HuH-7.5 (cell line): ENCODE data around the gene EIF3B.
"Not testable (repeated sequence)": the region's sequence is repeated elsewhere in the genome, so short reads cannot be mapped to it uniquely, and the experiment has no call there.

Experiments
- DNase-seq: peaks from one replicate; pipeline ENCODE4 v3.0.0; 2011; ENCODE audit warnings: low spot score

The EIF3B gene

GRCh38 chr7:2377492-2377891 is 22.9 kb downstream of the EIF3B start:
- not testable (repeated sequence) for DNase-seq

GRCh38 chr7:2378125-2378524 is 23.5 kb downstream of the EIF3B start:
- not testable (repeated sequence) for DNase-seq

DNA sequence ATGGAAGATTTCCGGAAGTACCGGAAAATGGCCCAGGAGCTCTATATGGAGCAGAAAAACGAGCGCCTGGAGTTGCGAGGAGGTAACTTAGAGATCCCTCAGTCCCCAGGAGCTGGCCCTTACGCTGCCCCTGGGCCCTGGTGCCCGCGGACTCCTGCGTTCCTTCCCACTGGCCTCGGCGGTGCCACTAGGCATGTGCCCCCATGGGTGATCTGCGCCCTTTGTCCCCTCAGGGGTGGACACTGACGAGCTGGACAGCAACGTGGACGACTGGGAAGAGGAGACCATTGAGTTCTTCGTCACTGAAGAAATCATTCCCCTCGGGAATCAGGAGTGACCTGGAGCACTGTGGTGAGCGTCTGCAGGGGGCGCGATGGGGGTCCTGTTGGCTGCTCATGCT is 24.5 kb downstream of the EIF3B start:
- DNase-seq = no peak

DNA sequence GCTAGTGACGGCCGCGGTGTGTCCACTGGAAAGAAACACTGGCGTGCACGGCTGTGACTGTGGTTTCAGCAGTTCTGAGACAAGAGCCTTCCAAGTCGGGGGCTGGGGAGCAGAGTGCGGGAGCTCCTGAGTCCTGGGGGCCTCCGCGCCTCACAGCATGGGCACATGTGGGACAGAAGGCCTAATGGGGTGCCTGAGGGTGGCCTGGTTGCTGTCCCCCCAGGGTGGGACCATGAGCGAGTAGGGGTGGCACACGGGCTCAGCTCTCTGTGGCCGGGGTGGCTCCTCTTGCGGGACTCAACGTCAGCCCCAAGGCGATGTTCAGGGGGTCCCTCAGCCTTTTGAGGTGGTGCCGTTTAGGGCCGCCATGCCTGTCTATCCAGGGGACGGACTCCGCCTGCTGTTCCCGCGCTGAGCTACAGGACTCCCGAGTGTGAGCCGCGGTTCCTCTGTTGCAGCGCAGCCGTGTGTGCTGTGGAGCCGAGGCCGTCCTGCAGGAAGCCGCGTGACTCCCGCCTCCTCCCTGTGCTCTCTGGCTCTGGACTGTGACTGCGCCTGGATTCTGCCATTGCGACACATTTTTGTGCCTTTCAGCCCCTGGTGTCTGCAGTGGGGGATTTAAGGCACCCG is 25.3 kb downstream of the EIF3B start:
- no peak for DNase-seq

- DNase-seq = no peak
These were observed 25.8 kb downstream of the EIF3B start for GRCh38 chr7:2380461-2380860.

- no peak for DNase-seq
These were observed 26.6 kb downstream of the EIF3B start for GRCh38 chr7:2381227-2381626.

GRCh38 chr7:2381881-2382509 is 27.4 kb downstream of the EIF3B start:
- no peak for DNase-seq

GRCh38 chr7:2383543-2384274 is 29.1 kb downstream of the EIF3B start:
- DNase-seq = no peak

DNA sequence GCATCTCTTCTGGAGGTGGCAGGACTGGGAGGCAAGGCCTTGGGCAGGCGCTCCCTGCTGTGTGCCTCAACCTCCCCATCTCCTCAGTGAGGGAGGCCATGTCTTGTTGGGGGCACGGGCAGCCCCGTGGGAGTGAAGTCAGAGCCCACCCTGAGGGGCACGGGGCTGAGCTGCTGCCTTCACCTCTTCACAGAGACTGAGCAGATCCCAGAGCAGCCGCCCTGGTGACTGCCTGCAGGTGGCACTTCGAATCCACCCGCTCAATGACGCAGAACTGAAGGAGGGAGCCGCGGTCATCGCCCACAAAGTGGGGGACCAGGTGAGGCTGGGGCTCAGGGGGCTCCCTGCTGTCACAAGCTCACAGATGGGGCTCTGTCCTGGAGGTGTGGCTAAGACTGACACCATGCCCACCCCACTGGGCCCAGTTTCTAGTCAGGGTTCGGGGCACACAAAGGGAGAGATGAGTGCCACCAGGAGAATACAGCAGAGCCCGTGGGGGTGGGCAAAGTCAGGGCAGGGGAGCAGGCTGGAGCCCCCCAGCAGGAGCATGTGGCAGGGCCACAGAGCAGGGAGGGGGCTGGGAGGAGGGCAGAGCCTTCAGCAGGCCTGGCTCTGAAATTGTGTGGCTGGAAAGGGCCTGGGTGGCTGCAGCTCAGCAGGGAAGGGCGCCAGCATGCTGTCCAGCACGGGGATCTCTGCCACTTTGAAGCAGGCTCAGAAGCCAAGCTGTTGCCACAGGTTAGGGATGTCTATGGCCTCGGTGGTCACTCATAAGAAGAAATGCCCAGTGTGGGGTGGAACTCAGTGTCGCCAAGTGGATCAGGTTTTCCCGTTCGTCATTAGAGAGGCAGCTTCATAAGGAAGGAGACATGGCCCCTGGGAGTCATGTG is 30.0 kb downstream of the EIF3B start:
- no peak for DNase-seq

DNA sequence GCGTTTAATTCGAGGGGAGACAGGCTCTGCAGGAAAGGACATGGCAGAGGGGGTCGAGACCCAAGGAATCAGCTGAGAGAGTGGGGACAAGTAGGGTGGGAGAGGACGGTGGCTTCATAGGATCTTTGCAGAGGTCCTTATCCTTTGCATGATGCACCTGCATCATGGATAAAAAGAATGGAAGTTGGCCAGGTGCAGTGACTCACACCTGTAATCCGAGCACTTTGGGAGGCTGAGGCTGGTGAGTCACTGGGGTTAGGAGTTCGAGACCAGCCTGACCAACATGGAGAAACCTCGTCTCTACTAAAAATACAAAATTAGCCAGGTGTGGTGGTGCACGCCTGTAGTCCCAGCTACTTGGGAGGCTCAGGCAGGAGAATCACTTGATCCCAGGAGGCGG is 31.5 kb downstream of the EIF3B start:
- not testable (repeated sequence) for DNase-seq

DNA sequence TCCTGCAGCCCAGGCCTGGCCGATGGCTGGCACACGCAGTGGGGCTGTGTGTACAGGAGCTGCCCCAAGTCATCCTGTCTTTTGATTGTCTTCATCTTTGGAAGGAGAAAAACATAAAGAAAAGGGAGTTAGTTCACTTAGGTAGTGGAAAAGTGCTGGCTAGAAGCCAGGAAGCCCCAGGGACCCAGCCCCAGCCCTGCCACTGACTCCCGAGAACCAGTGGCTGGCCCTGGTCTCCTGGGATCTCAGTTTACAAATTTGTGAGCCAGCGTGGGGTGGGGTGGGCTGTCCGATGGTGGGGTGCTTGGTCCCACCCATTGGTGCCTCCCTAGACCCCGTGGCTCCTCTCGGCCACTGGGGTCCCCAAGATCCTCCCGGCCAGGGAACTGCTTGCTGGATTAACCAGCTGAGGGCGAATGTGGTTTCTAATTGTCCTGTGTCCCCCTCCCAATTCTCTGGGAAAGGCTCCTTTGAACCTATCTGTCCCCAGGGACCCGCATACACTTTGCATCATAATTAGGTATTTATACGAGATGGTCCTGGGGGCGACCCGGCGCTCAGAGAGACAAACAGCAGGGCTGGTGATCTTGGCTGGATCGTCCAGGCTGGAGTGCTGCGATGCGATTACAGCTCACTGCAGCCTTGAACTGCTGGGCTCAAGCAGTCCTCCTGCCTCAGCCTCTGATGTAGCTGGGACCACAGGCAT is 32.5 kb downstream of the EIF3B start:
- DNase-seq = no peak

- no peak for DNase-seq
These were observed 33.4 kb downstream of the EIF3B start for GRCh38 chr7:2387897-2388636.

DNA sequence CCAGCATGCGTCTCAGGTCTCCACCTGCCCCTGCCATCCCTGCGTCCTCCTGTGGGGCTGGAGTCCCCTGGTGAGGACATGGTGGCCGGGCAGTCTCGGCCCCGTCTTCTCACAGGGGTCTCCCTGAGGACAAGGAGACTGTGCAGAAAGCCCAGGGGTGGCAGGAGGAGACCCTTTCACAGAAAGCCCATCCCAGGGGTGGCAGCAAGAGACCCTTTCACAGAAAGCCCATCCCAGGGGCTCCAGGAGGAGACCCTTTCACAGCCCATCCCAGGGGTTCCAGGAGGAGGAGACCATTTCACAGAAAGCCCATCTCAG is 34.0 kb downstream of the EIF3B start:
- DNase-seq = no peak

DNA sequence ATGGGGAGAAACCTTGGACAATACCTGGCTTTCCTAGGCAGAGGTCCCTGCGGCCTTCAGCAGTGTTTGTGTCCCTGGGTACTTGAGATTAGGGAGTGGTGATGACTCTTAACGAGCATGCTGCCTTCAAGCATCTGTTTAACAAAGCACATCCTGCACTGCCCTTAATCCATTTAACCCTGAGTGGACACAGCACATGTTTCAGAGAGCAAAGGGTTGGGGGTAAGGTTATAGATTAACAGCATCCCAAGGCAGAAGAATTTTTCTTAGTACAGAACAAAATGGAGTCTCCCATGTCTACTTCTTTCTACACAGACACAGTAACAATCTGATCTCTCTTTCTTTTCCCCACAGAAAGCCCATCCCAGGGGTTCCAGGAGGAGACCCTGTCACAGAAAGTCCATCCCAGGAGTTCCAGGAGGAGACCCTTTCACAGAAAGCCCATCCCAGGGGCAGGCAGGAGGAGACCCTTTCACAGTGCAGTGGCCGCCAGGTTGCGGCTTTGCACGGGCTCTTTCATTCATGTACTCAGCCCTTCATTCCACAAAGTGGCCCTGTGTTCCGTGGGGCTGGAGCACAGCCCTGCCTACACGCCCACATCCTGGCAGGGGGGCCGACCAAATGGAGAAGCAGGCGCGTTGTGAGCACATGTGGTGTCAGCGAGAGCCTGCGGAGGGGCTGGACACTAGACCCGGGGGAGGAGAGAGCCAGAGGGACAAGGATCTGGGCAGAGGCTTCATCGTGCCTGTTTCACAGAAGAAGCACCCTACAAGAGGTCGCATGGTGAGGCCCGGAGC is 35.6 kb downstream of the EIF3B start:
- not testable (repeated sequence) for DNase-seq

DNA sequence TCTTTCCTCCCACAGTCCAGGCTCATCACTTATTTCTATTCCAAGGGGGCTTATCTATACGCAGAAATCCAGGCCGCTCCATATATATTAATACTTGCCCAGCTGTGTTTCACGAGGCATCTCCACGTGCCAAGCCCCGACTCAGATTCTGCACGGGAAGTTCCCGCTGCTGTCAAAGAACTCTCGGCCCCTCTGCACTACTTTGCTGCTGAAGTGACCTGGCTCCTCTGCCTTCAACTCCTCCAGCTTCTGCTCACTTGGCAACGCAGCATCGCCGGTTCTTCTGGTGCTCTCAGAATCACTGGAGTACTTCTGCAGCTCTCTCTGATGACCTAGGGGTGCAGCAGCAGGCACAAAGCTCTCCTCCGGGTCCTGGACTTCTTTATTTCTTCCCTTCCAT is 39.1 kb downstream of the EIF3B start:
- no peak for DNase-seq

DNA sequence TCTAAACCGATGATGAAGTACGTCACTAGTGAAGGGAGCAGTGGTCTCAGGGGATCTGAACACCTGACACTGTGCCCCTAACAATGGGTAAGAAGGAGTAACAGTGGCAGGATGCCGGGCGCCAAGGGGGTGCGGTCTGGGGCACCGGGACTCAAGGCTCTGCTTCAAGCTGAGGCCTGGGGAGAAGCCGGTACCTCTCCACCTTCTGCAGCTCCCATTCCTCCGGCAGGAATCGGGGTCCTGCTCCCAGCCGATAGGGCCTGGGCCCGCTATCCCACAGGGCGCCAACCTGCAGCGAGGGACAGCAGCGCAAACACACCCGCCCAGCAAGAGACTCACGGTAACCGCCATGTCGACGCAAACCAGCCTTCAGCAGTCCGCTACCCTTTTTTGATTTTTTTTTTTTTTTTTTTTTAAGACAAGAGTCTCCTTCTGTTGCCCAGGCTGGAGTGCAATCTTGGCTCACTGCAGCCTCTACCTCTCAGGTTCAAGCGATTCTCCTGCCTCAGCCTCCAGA is 40.0 kb downstream of the EIF3B start:
- no peak for DNase-seq

DNA sequence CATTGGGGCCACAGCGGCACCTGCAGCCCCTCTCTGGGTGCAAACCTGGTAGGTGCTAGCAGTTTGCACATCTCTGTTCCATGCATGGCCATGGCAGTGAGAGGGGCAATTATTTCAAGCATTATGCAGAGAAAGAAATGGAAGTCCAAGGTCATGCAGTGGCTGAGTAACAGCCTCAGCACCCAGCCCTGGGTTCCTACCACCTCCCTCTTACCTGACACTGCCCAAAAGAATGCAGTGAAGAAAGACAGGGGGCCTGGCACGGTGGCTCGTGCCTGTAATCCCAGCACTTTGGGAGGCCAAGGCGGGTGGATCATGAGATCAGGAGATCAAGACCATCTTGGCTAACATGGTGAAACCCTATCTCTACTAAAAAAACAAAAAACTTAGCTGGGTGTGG is 43.9 kb downstream of the EIF3B start:
- DNase-seq = no peak

GRCh38 chr7:2399848-2400587 is 45.4 kb downstream of the EIF3B start:
- DNase-seq = peak; percentile 60

GRCh38 chr7:2402687-2403013 is 48.0 kb downstream of the EIF3B start:
- DNase-seq = no peak
